SIG-M5 treated with dmso at 0.1 percent for 504 hours (cell line): ENCODE results near the gene PPIL1.
A peak's percentile ranks its signal among the peaks of the same experiment; 100 is the strongest.

Experiments
- DNase-seq: peaks from one replicate; lab custom pipeline; 2025; ENCODE audit not compliant: unreplicated experiment; lab: John Stamatoyannopoulos, UW

Gene PPIL1

GRCh38 chr6:36888654-36889481 is 14.3 kb upstream of the PPIL1 start:
- no peak for DNase-seq

- no peak for DNase-seq
Measured at GRCh38 chr6:36888115-36888643, 13.6 kb upstream of the PPIL1 start.

GRCh38 chr6:36886950-36887618 is 12.5 kb upstream of the PPIL1 start:
- DNase-seq: no peak

GRCh38 chr6:36885461-36886401 is 11.1 kb upstream of the PPIL1 start, which contains the start of gene C6orf89:
TSS of gene C6orf89 (plus strand) at chr6:36885952. CDS start at chr6:36899445, 13,493 bp downstream.
- peak; percentile 97 for DNase-seq

- DNase-seq: no peak
Measured at GRCh38 chr6:36884610-36885009, 10.0 kb upstream of the PPIL1 start.

GRCh38 chr6:36875250-36875633 is 639 bp upstream of the PPIL1 start:
- DNase-seq: no peak

GRCh38 chr6:36873612-36874442 is 776 bp downstream of the PPIL1 start:
- DNase-seq: no peak

GRCh38 chr6:36873115-36873514 is 1.5 kb downstream of the PPIL1 start:
- DNase-seq: no peak

- DNase-seq: no peak
Measured at GRCh38 chr6:36871686-36872085, 2.9 kb downstream of the PPIL1 start.

- no peak for DNase-seq
Measured at GRCh38 chr6:36867471-36868224, 7.0 kb downstream of the PPIL1 start.

- DNase-seq: no peak
Measured at GRCh38 chr6:36865835-36866234, 8.8 kb downstream of the PPIL1 start.

- DNase-seq: no peak
Measured at GRCh38 chr6:36863670-36864540, 10.7 kb downstream of the PPIL1 start.

GRCh38 chr6:36862848-36863382 is 11.7 kb downstream of the PPIL1 start:
- DNase-seq: no peak

GRCh38 chr6:36862164-36862847 is 12.3 kb downstream of the PPIL1 start:
- no peak for DNase-seq

GRCh38 chr6:36860126-36860525 is 14.5 kb downstream of the PPIL1 start:
- no peak for DNase-seq

GRCh38 chr6:36858407-36858981 is 16.1 kb downstream of the PPIL1 start:
- DNase-seq: no peak

- no peak for DNase-seq
Measured at GRCh38 chr6:36857325-36857724, 17.3 kb downstream of the PPIL1 start.
